Suprapubic skin (tissue), 4 donors: ENCODE measurements around the gene URGCP. TPM values are rescaled to one million over a fixed set of nuclear protein-coding genes. Genes with fewer than 3 reads are reported as not detected.
A peak's percentile ranks its signal among the peaks of the same experiment; 100 is the strongest.
"Not testable (repeated sequence)": the region's sequence is repeated elsewhere in the genome, so short reads cannot be mapped to it uniquely, and the experiment has no call there.

Source experiments
- DNase-seq, 2 donors: peaks; one replicate each; pipeline ENCODE4 v3.0.0-alpha.2; 2019; ENCODE audit warnings: low spot score in 2 of 2
- H3K27ac ChIP-seq: fragments of 200-600 bp; sonication (generic); one replicate; pipeline ENCODE4 v1.5.1; 2019
- H3K27me3 ChIP-seq: fragments of 200-600 bp; sonication (generic); one replicate; pipeline ENCODE4 v1.5.1; 2019
- H3K36me3 ChIP-seq: fragments of 200-600 bp; sonication (generic); one replicate; pipeline ENCODE4 v1.5.1; 2019
- H3K4me1 ChIP-seq: fragments of 200-600 bp; sonication (generic); one replicate; pipeline ENCODE4 v1.5.1; 2019
- H3K4me3 ChIP-seq: fragments of 200-600 bp; sonication (generic); one replicate; pipeline ENCODE4 v1.5.1; 2019; ENCODE audit warnings: mild to moderate bottlenecking
- H3K9me3 ChIP-seq: fragments of 200-600 bp; sonication (generic); one replicate; pipeline ENCODE4 v1.5.1; 2019
- EP300 ChIP-seq: sonication (generic); formaldehyde crosslinking; IDR thresholded peaks from one replicate; pipeline ENCODE4 v1.6.1; 2017; ENCODE audit warnings: antibody characterized with exemption
- POLR2A ChIP-seq, 2 donors: fragments of 450-650 bp; IDR thresholded peaks; one replicate each; pipeline ENCODE4 v1.6.1; 2017; ENCODE audit warnings: antibody characterized with exemption in 2 of 2, mild to moderate bottlenecking in 2 of 2, moderate library complexity in 2 of 2
- POLR2AphosphoS5 ChIP-seq, 3 donors: sonication (generic); formaldehyde crosslinking; IDR thresholded peaks; one replicate each; pipeline ENCODE4 v1.6.1; 2017; ENCODE audit warnings: antibody characterized with exemption in 3 of 3
- WGBS: methylation state at CpG from one replicate; pipeline ENCODE4 v1.1.5; 2018; 5-methylcytosine and 5-hydroxymethylcytosine counted together
- total RNA-seq, 4 donors: library from RNA; depleted of rRNA; stranded (reverse); fragments of >200 nt; gene quantifications; one replicate each; pipeline ENCODE4 v1.1.0, GENCODE V29; 2016
- TF ChIP-seq, protein P1 (sequence below), 2 donors: fragments of 200-600 bp in 1 of 2; fragments of 450-650 bp in 1 of 2; sonication (generic) in 1 of 2; IDR thresholded peaks; one replicate each; pipeline ENCODE4 v1.5.1; 2016 to 2019; ENCODE audit warnings: antibody characterized with exemption in 2 of 2, mild to moderate bottlenecking in 1 of 2, moderate library complexity in 1 of 2

Gene URGCP
- total RNA-seq, 4 donors from 2014 or later, result 36.3 to 60.3 (median 39.6) TPM

DNA sequence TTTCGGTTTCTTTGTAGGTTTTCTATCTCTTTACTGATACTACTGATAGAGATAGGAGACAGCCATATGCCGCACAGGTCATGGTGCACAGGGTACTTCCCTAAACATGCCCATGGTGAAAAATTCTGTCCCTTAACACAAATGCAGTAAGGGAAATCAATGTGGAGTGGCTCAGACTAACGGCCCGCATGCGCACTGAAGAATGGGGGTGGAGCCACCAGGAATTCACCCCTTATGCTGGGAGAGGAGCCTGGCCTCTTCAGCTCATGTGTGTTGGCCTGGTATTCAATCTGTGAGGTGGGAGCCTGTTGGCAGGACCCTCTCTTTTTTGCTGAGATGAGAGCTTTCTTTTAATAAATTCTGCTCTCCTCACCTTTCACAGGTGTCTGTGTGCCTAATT lies 8.4 kb upstream of the URGCP start:
- Histone ChIP-seq H3K27ac (no peak overlapping the region), H3K36me3 (no peaks in the 10 kb centered on the region), H3K4me3 (no peak overlapping the region), H3K4me1 (no peaks in the 10 kb centered on the region), H3K27me3 (no peaks in the 10 kb centered on the region), H3K9me3 (no peaks in the 10 kb centered on the region)
- DNase-seq, result no peak
- 93% methylated on average over 5 of the region's 5 CpGs for WGBS
- no peak for TF ChIP-seq POLR2AphosphoS5 (IDR thresholded peaks at IDR 0.05)
- no peak for TF ChIP-seq EP300
- TF ChIP-seq, protein P1, sequence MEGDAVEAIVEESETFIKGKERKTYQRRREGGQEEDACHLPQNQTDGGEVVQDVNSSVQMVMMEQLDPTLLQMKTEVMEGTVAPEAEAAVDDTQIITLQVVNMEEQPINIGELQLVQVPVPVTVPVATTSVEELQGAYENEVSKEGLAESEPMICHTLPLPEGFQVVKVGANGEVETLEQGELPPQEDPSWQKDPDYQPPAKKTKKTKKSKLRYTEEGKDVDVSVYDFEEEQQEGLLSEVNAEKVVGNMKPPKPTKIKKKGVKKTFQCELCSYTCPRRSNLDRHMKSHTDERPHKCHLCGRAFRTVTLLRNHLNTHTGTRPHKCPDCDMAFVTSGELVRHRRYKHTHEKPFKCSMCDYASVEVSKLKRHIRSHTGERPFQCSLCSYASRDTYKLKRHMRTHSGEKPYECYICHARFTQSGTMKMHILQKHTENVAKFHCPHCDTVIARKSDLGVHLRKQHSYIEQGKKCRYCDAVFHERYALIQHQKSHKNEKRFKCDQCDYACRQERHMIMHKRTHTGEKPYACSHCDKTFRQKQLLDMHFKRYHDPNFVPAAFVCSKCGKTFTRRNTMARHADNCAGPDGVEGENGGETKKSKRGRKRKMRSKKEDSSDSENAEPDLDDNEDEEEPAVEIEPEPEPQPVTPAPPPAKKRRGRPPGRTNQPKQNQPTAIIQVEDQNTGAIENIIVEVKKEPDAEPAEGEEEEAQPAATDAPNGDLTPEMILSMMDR (IDR thresholded peaks at IDR 0.05), result no peak
- no peak for TF ChIP-seq POLR2A (IDR thresholded peaks at IDR 0.05)

DNA sequence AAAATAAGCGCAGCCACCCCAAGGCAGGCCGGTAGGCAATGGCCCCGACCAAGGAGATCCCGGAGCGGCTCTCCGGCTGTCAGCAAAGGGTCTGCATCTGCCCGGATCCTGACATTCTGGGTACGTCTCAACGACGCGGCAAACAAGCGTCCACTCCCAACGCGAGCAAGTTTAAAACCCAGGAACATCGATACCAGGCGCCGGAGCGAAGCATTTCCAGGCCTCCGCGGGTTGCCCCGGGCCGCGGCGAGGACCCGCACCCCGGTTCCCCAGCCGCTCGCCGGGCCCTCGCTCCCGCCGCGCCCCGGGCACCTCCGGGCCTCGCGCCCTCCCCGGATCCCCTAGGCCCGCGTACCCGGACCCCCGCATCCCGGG lies 453 bp downstream of the URGCP start:
- under 1% methylated on average over 8 of the region's 43 CpGs for WGBS
- H3K9me3 ChIP-seq, result no peaks in the 10 kb centered on the region
- no peak for TF ChIP-seq EP300
- TF ChIP-seq, protein P1 (IDR thresholded peaks at IDR 0.05), result no peak
- no peak for TF ChIP-seq POLR2A (IDR thresholded peaks at IDR 0.05)
- TF ChIP-seq POLR2AphosphoS5 (IDR thresholded peaks at IDR 0.05), result no peak
- no peaks in the 10 kb centered on the region for H3K27me3 ChIP-seq
- H3K36me3 ChIP-seq, result no peaks in the 10 kb centered on the region
- DNase-seq, result peak in 1 of 2 donors; percentile 67
- H3K4me1 ChIP-seq, result peaks cover 28% of the 10 kb centered on the region
- H3K27ac ChIP-seq, result peak overlapping the region; percentile 92
- peak overlapping the region; percentile 82 for H3K4me3 ChIP-seq

DNA sequence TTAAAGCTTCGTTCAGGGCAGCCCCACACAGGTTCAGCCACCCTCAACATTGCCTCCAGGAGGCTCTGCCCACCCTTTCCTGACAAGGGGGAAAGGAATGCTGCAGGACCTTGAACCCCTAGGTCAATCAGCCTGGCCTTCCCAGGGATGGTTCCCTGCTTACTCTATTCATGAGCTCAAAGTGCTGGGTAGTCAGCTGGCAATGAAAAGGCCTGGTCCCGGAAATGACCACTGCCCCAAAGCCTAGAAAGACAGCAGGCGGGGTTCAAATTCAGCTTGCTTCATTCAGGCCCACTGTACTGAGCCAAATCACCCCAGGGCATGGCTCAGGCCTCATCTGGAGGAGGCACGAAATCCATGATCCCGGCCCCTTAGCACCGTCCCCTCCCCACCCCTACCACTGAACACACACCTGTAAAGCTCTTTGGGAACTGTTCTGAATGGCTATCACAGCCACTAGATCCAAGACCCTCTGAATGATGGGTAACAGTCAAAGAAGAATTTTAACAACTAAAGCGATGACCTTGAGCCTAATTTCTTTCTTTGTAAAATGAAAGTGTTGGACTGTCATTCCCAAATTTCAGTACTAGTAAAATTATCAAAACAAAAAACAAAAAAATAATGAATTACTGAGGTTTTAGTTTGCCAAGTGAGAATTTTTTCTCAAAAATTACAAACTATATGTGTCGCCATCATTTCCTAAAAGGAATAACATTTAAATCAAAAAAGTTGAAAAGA lies 1.0 kb downstream of the URGCP start:
- Histone ChIP-seq H3K4me1 (peaks cover 28% of the 10 kb centered on the region), H3K4me3 (peak overlapping the region; percentile 82)
- peak in 1 of 2 donors; percentile 68 for DNase-seq

DNA sequence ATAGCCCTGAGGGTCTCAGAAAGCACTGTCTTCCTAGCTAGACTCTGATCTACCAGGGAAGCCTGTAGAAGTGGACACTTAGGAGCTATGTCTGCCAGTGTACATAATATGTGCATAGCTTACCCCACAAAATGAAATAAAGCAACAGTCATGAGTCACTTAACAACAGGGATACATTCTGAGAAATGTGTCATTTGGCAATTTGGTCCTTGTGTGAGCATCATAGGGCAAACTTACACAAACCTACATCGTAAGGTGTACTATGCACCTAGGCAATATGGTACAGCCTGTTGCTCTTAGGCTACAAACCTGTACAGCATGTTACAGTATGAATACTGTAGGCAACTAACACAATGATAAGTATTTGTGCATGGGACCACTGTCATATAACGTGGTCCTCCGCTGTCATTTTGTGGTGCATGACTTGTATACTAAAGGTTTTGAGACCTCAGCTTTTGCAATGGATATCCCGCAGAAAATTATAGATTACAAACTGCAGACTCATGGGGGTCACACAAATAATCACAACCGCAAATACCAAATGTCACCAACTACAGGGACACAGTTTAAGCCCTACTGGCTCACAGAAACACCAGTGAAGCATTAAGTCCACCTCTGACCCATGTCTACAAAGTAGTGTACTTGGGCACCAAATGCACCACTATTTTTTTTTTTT lies 1.7 kb downstream of the URGCP start:
- DNase-seq, result no peak
- H3K36me3 ChIP-seq, result no peaks in the 10 kb centered on the region
- peak overlapping the region; percentile 82 for H3K4me3 ChIP-seq
- 93% methylated on average over 5 of the region's 5 CpGs for WGBS
- no peaks in the 10 kb centered on the region for H3K27me3 ChIP-seq
- no peaks in the 10 kb centered on the region for H3K9me3 ChIP-seq
- no peak for TF ChIP-seq POLR2A (IDR thresholded peaks at IDR 0.05)
- no peak for TF ChIP-seq POLR2AphosphoS5 (IDR thresholded peaks at IDR 0.05)
- TF ChIP-seq, protein P1 (IDR thresholded peaks at IDR 0.05), result no peak
- TF ChIP-seq EP300, result no peak
- H3K27ac ChIP-seq, result no peak overlapping the region
- H3K4me1 ChIP-seq, result peaks cover 28% of the 10 kb centered on the region

More for the DNA sequence above, 1.0 kb downstream of the URGCP start:
- Histone ChIP-seq H3K27me3 (no peaks in the 10 kb centered on the region), H3K36me3 (no peaks in the 10 kb centered on the region), H3K27ac (peak overlapping the region; percentile 92), H3K9me3 (no peaks in the 10 kb centered on the region)
- WGBS, result 26% methylated on average over 8 of the region's 8 CpGs
- TF ChIP-seq, protein P1 (IDR thresholded peaks at IDR 0.05), result no peak
- no peak for TF ChIP-seq EP300
- TF ChIP-seq POLR2AphosphoS5 (IDR thresholded peaks at IDR 0.05), result no peak
- no peak for TF ChIP-seq POLR2A (IDR thresholded peaks at IDR 0.05)

DNA sequence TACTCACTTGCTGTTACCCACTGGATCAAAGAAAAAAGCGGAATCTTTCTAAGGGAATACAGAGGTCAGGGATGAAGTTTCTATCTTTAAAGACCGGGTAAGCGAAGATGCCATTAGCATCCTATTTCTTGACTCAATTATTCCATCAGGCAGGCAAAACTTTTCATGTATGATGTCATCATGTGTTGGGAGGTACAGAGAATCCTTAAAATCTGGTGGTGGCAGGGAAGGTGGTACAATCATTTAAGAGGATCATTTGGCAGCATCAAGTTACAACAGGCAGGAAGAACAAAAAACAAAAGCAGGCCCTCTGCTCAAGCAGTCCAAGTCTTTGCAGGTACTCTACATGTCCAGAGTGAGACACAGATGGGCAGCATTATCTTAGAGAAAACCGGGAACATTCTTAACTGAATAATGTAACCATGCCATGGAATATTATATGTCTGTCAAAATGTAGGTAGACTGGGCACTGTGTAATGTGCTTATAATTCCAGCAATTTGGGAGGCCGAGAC lies 3.8 kb downstream of the URGCP start:
- H3K4me3 ChIP-seq, result no peak overlapping the region
- TF ChIP-seq EP300 (no peak), POLR2A (IDR thresholded peaks at IDR 0.05) (no peak), POLR2AphosphoS5 (IDR thresholded peaks at IDR 0.05) (no peak)
- TF ChIP-seq, protein P1 (IDR thresholded peaks at IDR 0.05), result no peak
- no peaks in the 10 kb centered on the region for H3K27me3 ChIP-seq
- peaks cover 28% of the 10 kb centered on the region for H3K4me1 ChIP-seq
- 93% methylated on average over 5 of the region's 5 CpGs for WGBS
- no peak overlapping the region for H3K27ac ChIP-seq
- H3K36me3 ChIP-seq, result no peaks in the 10 kb centered on the region
- no peaks in the 10 kb centered on the region for H3K9me3 ChIP-seq
- DNase-seq, result no peak

DNA sequence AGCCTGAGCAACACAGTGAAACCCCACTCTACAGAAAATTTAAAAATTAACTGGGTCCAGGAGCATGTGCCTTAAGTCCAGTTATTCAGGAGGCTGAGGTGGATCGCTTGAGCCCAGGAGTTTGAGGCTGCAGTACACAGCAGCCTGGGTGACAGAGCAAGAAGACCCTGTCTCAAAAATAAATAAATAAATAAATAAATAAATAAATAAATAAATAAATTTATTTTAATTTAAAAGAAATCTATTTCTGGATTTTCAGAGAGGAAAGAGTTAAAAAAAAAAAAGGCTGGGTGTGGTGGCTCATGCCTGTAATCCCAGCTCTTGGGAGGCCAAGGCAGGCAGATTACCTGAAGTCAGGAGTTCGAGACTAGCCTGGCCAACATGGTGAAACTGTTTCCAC lies 7.8 kb downstream of the URGCP start:
- not testable (repeated sequence) for H3K36me3 ChIP-seq, H3K27me3 ChIP-seq, H3K4me1 ChIP-seq, H3K4me3 ChIP-seq, H3K27ac ChIP-seq, H3K9me3 ChIP-seq, DNase-seq
- WGBS, result 98% methylated on average over 2 of the region's 2 CpGs
